PC-9 (cell line): Measurements from ENCODE around the gene NECTIN3. TPM values are rescaled to one million over a fixed set of nuclear protein-coding genes. Genes with fewer than 3 reads are reported as not detected.

Experiments used
- BruUV-seq: library from RNA; stranded (reverse); fragments of 400-500 nt; replicated peaks from 2 replicates; lab custom pipeline; 2021; lab: Mats Ljungman, UMichigan
- CTCF ChIA-PET: fragments of 300-600 bp; sonication (Branson Sonifier 250); formaldehyde crosslinking; loops from one replicate; lab custom pipeline; 2022; ENCODE audit warnings: antibody characterized with exemption; lab: Charles Lee
- POLR2A ChIA-PET: fragments of 300-600 bp; sonication (Branson Sonifier 250); formaldehyde crosslinking; loops from one replicate; lab custom pipeline; 2022; ENCODE audit warnings: antibody characterized with exemption; ENCODE audit not compliant: unreplicated experiment; lab: Charles Lee
- DNase-seq, 2 experiments: peaks; one replicate each; pipeline versions ENCODE4 v3.0.0 to v3.0.0-alpha.2; 2015 to 2022; ENCODE audit warnings: mixed read lengths in 1 of 2
- H2AFZ ChIP-seq: fragments of 200-600 bp; sonication (generic); 2 replicates; pipeline ENCODE4 v1.8.1; 2017; ENCODE audit warnings: antibody characterized with exemption
- H3F3A ChIP-seq: fragments of 200-600 bp; sonication (generic); 2 replicates; pipeline ENCODE4 v1.8.1; 2017; ENCODE audit warnings: antibody characterized with exemption, mild to moderate bottlenecking, low read depth; ENCODE audit not compliant: insufficient read depth
- H3K27ac ChIP-seq: fragments of 200-600 bp; sonication (generic); 2 replicates; pipeline ENCODE4 v1.6.1; 2016; ENCODE audit warnings: mixed run types
- H3K27me3 ChIP-seq: fragments of 200-600 bp; sonication (generic); 2 replicates; pipeline ENCODE4 v1.6.1; 2016; ENCODE audit warnings: low read depth, mixed run types; ENCODE audit not compliant: insufficient read depth
- H3K36me3 ChIP-seq: fragments of 200-600 bp; sonication (generic); 2 replicates; pipeline ENCODE4 v1.6.1; 2016; ENCODE audit warnings: low read depth, mixed run types
- H3K4me1 ChIP-seq: fragments of 200-600 bp; sonication (generic); replicated peaks from 2 replicates; pipeline ENCODE4 v1.6.1; 2016; ENCODE audit warnings: mixed run types; ENCODE audit not compliant: insufficient read depth
- H3K4me2 ChIP-seq: fragments of 200-600 bp; sonication (generic); 2 replicates; pipeline ENCODE4 v1.6.1; 2017; ENCODE audit warnings: mixed run types
- H3K4me3 ChIP-seq: fragments of 200-600 bp; sonication (generic); 2 replicates; pipeline ENCODE4 v1.6.1; 2016; ENCODE audit warnings: mixed run types
- H3K79me2 ChIP-seq: fragments of 200-600 bp; sonication (generic); 2 replicates; pipeline ENCODE4 v1.6.1; 2017; ENCODE audit warnings: low read depth, mixed run types
- H3K9me2 ChIP-seq: fragments of 200-600 bp; sonication (generic); 2 replicates; pipeline ENCODE4 v1.8.1; 2017; ENCODE audit warnings: mild to moderate bottlenecking; ENCODE audit not compliant: insufficient read depth
- H3K9me3 ChIP-seq: fragments of 200-600 bp; sonication (generic); 2 replicates; pipeline ENCODE4 v1.8.1; 2016; ENCODE audit warnings: low read depth; ENCODE audit not compliant: insufficient read depth
- H4K20me1 ChIP-seq: fragments of 200-600 bp; sonication (generic); 2 replicates; pipeline ENCODE4 v1.8.1; 2017; ENCODE audit not compliant: insufficient read depth
- EZH2 ChIP-seq: fragments of 200-600 bp; sonication (generic); IDR thresholded peaks from 2 replicates; pipeline ENCODE4 v1.8.0; 2017; ENCODE audit warnings: antibody characterized with exemption, low read depth
- intact Hi-C: fragments of 100-400 bp; cut with micrococcal nuclease; formaldehyde crosslinking; loops from one replicate; pipeline ENCODE4 v1.10.0; 2022; ENCODE audit not compliant: unreplicated experiment
- total RNA-seq: library from RNA; stranded (reverse); gene quantifications from 2 replicates; pipeline ENCODE4 v1.2.3, GENCODE V29; 2021
- TF ChIP-seq, protein P1 (sequence below): fragments of 200-600 bp; sonication (generic); conservative IDR thresholded peaks from 2 replicates; pipeline ENCODE4 v1.6.1; 2017; ENCODE audit warnings: mixed run types, antibody characterized with exemption, mild to moderate bottlenecking, moderate library complexity

The NECTIN3 gene
- total RNA-seq, 1 experiment from 2014 or later = 11.9 TPM

- no peak overlapping the region for H3K27ac ChIP-seq
- H2AFZ ChIP-seq = no peak overlapping the region
- ChIA-PET POLR2A (no interaction called here), CTCF (no interaction called here)
- H3K4me2 ChIP-seq = no peak overlapping the region
- no peaks in the 10 kb centered on the region for H3K9me3 ChIP-seq
- no peaks in the 10 kb centered on the region for H3K36me3 ChIP-seq
- no peaks in the 10 kb centered on the region for H3K9me2 ChIP-seq
- TF ChIP-seq, protein P1, sequence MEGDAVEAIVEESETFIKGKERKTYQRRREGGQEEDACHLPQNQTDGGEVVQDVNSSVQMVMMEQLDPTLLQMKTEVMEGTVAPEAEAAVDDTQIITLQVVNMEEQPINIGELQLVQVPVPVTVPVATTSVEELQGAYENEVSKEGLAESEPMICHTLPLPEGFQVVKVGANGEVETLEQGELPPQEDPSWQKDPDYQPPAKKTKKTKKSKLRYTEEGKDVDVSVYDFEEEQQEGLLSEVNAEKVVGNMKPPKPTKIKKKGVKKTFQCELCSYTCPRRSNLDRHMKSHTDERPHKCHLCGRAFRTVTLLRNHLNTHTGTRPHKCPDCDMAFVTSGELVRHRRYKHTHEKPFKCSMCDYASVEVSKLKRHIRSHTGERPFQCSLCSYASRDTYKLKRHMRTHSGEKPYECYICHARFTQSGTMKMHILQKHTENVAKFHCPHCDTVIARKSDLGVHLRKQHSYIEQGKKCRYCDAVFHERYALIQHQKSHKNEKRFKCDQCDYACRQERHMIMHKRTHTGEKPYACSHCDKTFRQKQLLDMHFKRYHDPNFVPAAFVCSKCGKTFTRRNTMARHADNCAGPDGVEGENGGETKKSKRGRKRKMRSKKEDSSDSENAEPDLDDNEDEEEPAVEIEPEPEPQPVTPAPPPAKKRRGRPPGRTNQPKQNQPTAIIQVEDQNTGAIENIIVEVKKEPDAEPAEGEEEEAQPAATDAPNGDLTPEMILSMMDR = no peak
- no peak for TF ChIP-seq EZH2
- H4K20me1 ChIP-seq = no peaks in the 10 kb centered on the region
- DNase-seq = no peak
- no peaks in the 10 kb centered on the region for H3K27me3 ChIP-seq
- no peaks in the 10 kb centered on the region for H3F3A ChIP-seq
- H3K4me3 ChIP-seq = no peak overlapping the region
- H3K79me2 ChIP-seq = no peaks in the 10 kb centered on the region
- H3K4me1 ChIP-seq = no peaks in the 10 kb centered on the region
- intact Hi-C loops = no loop called here
- BruUV-seq = no TSS peak
Measured at GRCh38 chr3:111035902-111036301, 35.7 kb upstream of the NECTIN3 start.

GRCh38 chr3:111040959-111041358 is 30.7 kb upstream of the NECTIN3 start:
- H3K4me1 ChIP-seq = no peaks in the 10 kb centered on the region
- H3K4me3 ChIP-seq = no peak overlapping the region
- no peaks in the 10 kb centered on the region; the same call in 1 of the 2 replicates for H3K9me2 ChIP-seq
- no peaks in the 10 kb centered on the region for H3K27me3 ChIP-seq
- H3K79me2 ChIP-seq = no peaks in the 10 kb centered on the region
- DNase-seq = no peak
- no peak overlapping the region for H3K4me2 ChIP-seq
- no peaks in the 10 kb centered on the region for H3K9me3 ChIP-seq
- CTCF ChIA-PET = no interaction called here
- H3K27ac ChIP-seq = no peak overlapping the region
- intact Hi-C loops = no loop called here
- H3K36me3 ChIP-seq = no peaks in the 10 kb centered on the region
- no TSS peak for BruUV-seq
- TF ChIP-seq, protein P1 = no peak
- TF ChIP-seq EZH2 = no peak
- POLR2A ChIA-PET = no interaction called here
- no peaks in the 10 kb centered on the region for H4K20me1 ChIP-seq
- H3F3A ChIP-seq = no peaks in the 10 kb centered on the region
- no peak overlapping the region for H2AFZ ChIP-seq

GRCh38 chr3:111045564-111045963 is 26.1 kb upstream of the NECTIN3 start:
- Histone ChIP-seq H3K4me3 (no peak overlapping the region), H3K4me1 (no peaks in the 10 kb centered on the region), H3F3A (no peaks in the 10 kb centered on the region), H3K79me2 (no peaks in the 10 kb centered on the region), H2AFZ (no peak overlapping the region; the same call in 1 of the 2 replicates), H3K36me3 (no peaks in the 10 kb centered on the region), H3K9me2 (no peaks in the 10 kb centered on the region; the same call in 1 of the 2 replicates), H4K20me1 (no peaks in the 10 kb centered on the region), H3K27ac (no peak overlapping the region), H3K27me3 (no peaks in the 10 kb centered on the region), H3K4me2 (no peak overlapping the region), H3K9me3 (no peaks in the 10 kb centered on the region)
- intact Hi-C loops = no loop called here
- DNase-seq = no peak
- CTCF ChIA-PET = no interaction called here
- no peak for TF ChIP-seq EZH2
- TF ChIP-seq, protein P1 = no peak
- POLR2A ChIA-PET = no interaction called here
- no TSS peak for BruUV-seq
